ENCODE data around the gene INVS. TPM values are rescaled to one million over a fixed set of nuclear protein-coding genes. Genes with fewer than 3 reads are reported as not detected.
A peak's percentile ranks its signal among the peaks of the same experiment; 100 is the strongest.

The INVS gene
- total and polyA plus RNA-seq, 11 donors, result 2.5 to 10.4 (median 7.4) TPM

DNA sequence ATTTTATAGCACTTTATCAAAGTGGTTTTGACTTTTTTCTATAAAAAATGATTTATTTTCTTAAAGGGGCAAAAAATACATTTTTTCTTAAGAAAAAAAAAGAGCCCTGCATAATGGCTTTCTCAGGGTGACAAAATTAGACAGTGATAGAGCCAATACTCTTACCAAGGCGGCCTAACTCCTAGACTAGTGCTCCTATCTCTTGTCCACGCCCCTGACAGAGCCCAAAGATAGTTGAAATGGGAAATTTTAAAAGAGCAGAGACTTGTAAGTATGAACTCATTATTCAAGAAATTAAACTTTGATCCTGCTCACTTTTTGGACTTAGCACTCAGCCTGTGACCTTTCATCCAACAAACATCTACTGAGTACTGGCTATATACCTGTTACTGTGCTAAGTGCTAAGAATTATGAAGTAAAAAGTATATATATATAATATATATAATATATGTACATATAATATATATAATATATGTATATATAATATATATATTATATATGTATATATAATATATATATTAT is 1.2 kb downstream of the INVS start:
- Histone ChIP-seq H3K27ac (peak overlapping the region in 11 of 12 donors; percentile 84 to 96 (median 90)), H3K36me3 (peaks cover 0 to 33% (median 15%) of the 10 kb centered on the region in 9 donors), H3K27me3 (no peaks in the 10 kb centered on the region), H3K4me1 (peaks cover 0 to 38% (median 23%) of the 10 kb centered on the region in 12 donors), H3K9me3 (no peaks in the 10 kb centered on the region), H3K4me3 (peak overlapping the region in 10 of 12 donors; percentile 73 to 98 (median 87))
- WGBS, 4 donors, result 42 to 69% (median 57%) methylated on average over 2 of the region's 2 CpGs
- DNase-seq (no peak), ATAC-seq (no peak)
- no peak for TF ChIP-seq POLR2A (IDR thresholded peaks at IDR 0.05)
- TF ChIP-seq, protein P1, sequence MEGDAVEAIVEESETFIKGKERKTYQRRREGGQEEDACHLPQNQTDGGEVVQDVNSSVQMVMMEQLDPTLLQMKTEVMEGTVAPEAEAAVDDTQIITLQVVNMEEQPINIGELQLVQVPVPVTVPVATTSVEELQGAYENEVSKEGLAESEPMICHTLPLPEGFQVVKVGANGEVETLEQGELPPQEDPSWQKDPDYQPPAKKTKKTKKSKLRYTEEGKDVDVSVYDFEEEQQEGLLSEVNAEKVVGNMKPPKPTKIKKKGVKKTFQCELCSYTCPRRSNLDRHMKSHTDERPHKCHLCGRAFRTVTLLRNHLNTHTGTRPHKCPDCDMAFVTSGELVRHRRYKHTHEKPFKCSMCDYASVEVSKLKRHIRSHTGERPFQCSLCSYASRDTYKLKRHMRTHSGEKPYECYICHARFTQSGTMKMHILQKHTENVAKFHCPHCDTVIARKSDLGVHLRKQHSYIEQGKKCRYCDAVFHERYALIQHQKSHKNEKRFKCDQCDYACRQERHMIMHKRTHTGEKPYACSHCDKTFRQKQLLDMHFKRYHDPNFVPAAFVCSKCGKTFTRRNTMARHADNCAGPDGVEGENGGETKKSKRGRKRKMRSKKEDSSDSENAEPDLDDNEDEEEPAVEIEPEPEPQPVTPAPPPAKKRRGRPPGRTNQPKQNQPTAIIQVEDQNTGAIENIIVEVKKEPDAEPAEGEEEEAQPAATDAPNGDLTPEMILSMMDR (IDR thresholded peaks at IDR 0.05), result no peak
- intact Hi-C loops (cut with DNase I), result loop anchor here in 2 of 10 donors (10.0 kb wide), 2 partner anchors 65 to 115 kb away; no protein-coding TSS in a partner anchor

GRCh38 chr9:100101608-100102007 is 2.6 kb downstream of the INVS start:
- H3K4me3 ChIP-seq, result no peak overlapping the region
- H3K36me3 ChIP-seq, result peaks cover 0 to 47% (median 29%) of the 10 kb centered on the region in 9 donors
- H3K9me3 ChIP-seq, result no peaks in the 10 kb centered on the region
- H3K4me1 ChIP-seq, result peaks cover 0 to 26% (median 19%) of the 10 kb centered on the region in 12 donors
- no peaks in the 10 kb centered on the region for H3K27me3 ChIP-seq
- DNase-seq, result no peak
- intact Hi-C loops (cut with DNase I), result loop anchor here in 2 of 10 donors (10.0 kb wide), 2 partner anchors 67 to 113 kb away; no protein-coding TSS in a partner anchor
- no peak for ATAC-seq
- no peak overlapping the region for H3K27ac ChIP-seq
- 74 to 81% (median 76%) methylated on average over 6 of the region's 6 CpGs for WGBS, 4 donors
- TF ChIP-seq POLR2A (IDR thresholded peaks at IDR 0.05), result no peak
- TF ChIP-seq, protein P1 (IDR thresholded peaks at IDR 0.05), result no peak

DNA sequence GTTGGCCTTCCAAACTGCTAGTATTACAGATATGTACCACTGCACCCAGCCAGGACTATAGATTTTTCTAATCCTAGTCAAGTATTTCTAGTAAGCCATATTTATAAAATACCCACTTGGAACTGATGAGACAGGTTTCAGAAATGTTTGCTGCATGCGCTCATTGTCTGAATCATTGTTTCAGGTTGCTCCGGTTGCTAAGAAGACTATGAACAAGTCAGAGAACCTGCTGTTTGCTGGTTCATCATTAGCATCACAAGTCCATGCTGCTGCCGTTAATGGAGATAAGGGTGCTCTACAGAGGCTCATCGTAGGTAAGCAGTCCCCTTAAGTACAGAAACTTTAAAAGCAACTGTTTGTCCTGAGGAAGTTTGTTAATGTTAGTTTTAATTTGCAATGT is 5.3 kb downstream of the INVS start:
- ATAC-seq, result no peak
- intact Hi-C loops (cut with DNase I), result loop anchor here in 2 of 10 donors (10.0 kb wide), 2 partner anchors 70 to 110 kb away; no protein-coding TSS in a partner anchor

GRCh38 chr9:100105861-100106260 is 6.8 kb downstream of the INVS start:
- intact Hi-C loops (cut with DNase I), result loop anchor here in 3 of 10 donors (5.0 to 10.0 kb wide), 3 partner anchors 71 to 284 kb away; partner anchors contain the start of gene NR4A3 (in 1 of the 3)
- H3K27ac ChIP-seq, result no peak overlapping the region
- peaks cover 0 to 9% (median 4%) of the 10 kb centered on the region in 12 donors for H3K4me1 ChIP-seq
- no peak for TF ChIP-seq POLR2A (IDR thresholded peaks at IDR 0.05)
- TF ChIP-seq, protein P1 (IDR thresholded peaks at IDR 0.05), result no peak
- WGBS, 4 donors, result 34 to 94% (median 44%) methylated on average over 1 of the region's 1 CpG
- H3K27me3 ChIP-seq, result no peaks in the 10 kb centered on the region
- no peak for ATAC-seq
- no peak overlapping the region for H3K4me3 ChIP-seq
- no peaks in the 10 kb centered on the region for H3K9me3 ChIP-seq
- DNase-seq, result no peak
- peaks cover 0 to 82% (median 56%) of the 10 kb centered on the region in 9 donors for H3K36me3 ChIP-seq

More for the DNA sequence above, 5.3 kb downstream of the INVS start:
- WGBS, 4 donors, result 79 to 88% (median 84%) methylated on average over 4 of the region's 4 CpGs
- TF ChIP-seq, protein P1 (IDR thresholded peaks at IDR 0.05), result no peak
- H3K4me1 ChIP-seq, result peaks cover 0 to 9% (median 6%) of the 10 kb centered on the region in 12 donors
- H3K9me3 ChIP-seq, result no peaks in the 10 kb centered on the region
- no peaks in the 10 kb centered on the region for H3K27me3 ChIP-seq
- no peak overlapping the region for H3K27ac ChIP-seq
- no peak for DNase-seq
- H3K36me3 ChIP-seq, result peaks cover 0 to 73% (median 48%) of the 10 kb centered on the region in 9 donors
- no peak overlapping the region for H3K4me3 ChIP-seq

All from heart left ventricle (tissue), 16 donors.